H9 (cell line): Measurements from ENCODE around the gene CRNKL1. TPM values are rescaled to one million over a fixed set of nuclear protein-coding genes. Genes with fewer than 3 reads are reported as not detected.

Experiments
- DNase-seq: peaks from one replicate; pipeline ENCODE4 v3.0.0-alpha.2; 2017
- H2AFZ ChIP-seq: one replicate; pipeline ENCODE4 v1.6.1; 2013; ENCODE audit warnings: mild to moderate bottlenecking, low read length, control low read depth, moderate library complexity
- H2AK5ac ChIP-seq: 2 replicates; pipeline ENCODE4 v1.6.1; 2013; ENCODE audit warnings: low read length, control low read depth, mixed read lengths; ENCODE audit not compliant: insufficient read length
- H2BK120ac ChIP-seq: one replicate; pipeline ENCODE4 v1.6.1; 2013; ENCODE audit warnings: low read depth, mild to moderate bottlenecking, low read length, control low read depth, inconsistent platforms; ENCODE audit not compliant: poor library complexity, severe bottlenecking
- H2BK12ac ChIP-seq: 2 replicates; pipeline ENCODE4 v1.6.1; 2013; ENCODE audit warnings: low read length, control low read depth, mixed read lengths, low read depth; ENCODE audit not compliant: insufficient read length
- H2BK15ac ChIP-seq: 2 replicates; pipeline ENCODE4 v1.6.1; 2013; ENCODE audit warnings: low read depth, low read length, control low read depth
- H2BK20ac ChIP-seq: one replicate; pipeline ENCODE4 v1.6.1; 2013; ENCODE audit warnings: low read depth, mild to moderate bottlenecking, low read length, control low read depth, inconsistent platforms; ENCODE audit not compliant: poor library complexity, severe bottlenecking
- H2BK5ac ChIP-seq: 2 replicates; pipeline ENCODE4 v1.6.1; 2013; ENCODE audit warnings: low read length, control low read depth, mixed read lengths; ENCODE audit not compliant: insufficient read length
- H3K14ac ChIP-seq: 2 replicates; pipeline ENCODE4 v1.6.1; 2013; ENCODE audit warnings: low read length, control low read depth; ENCODE audit not compliant: insufficient read depth
- H3K18ac ChIP-seq: 2 replicates; pipeline ENCODE4 v1.6.1; 2013; ENCODE audit warnings: low read depth, mild to moderate bottlenecking, mixed read lengths, low read length, control low read depth; ENCODE audit not compliant: insufficient read length
- H3K23ac ChIP-seq: 2 replicates; pipeline ENCODE4 v1.6.1; 2013; ENCODE audit warnings: low read length, control low read depth, mixed read lengths, low read depth; ENCODE audit not compliant: insufficient read length
- H3K23me2 ChIP-seq: 2 replicates; pipeline ENCODE4 v1.6.1; 2013; ENCODE audit warnings: low read depth, mild to moderate bottlenecking, mixed read lengths, low read length, control low read depth; ENCODE audit not compliant: insufficient read length, poor library complexity, severe bottlenecking
- H3K27ac ChIP-seq: 2 replicates; pipeline ENCODE4 v1.5.1; 2013; ENCODE audit warnings: low read length, control low read depth, mixed read lengths, low read depth; ENCODE audit not compliant: insufficient read length
- H3K27me3 ChIP-seq: 2 replicates; pipeline ENCODE4 v1.6.1; 2013; ENCODE audit warnings: low read length, control low read depth, inconsistent platforms; ENCODE audit not compliant: insufficient read depth
- H3K4ac ChIP-seq: 2 replicates; pipeline ENCODE4 v1.6.1; 2013; ENCODE audit warnings: low read depth, mild to moderate bottlenecking, control low read depth, inconsistent platforms, low read length, moderate library complexity
- H3K4me1 ChIP-seq: 2 replicates; pipeline ENCODE4 v1.6.1; 2013; ENCODE audit warnings: low read length, control low read depth, inconsistent platforms; ENCODE audit not compliant: insufficient read depth
- H3K4me2 ChIP-seq: 2 replicates; pipeline ENCODE4 v1.6.1; 2013; ENCODE audit warnings: low read length, control low read depth, mixed read lengths; ENCODE audit not compliant: insufficient read length, insufficient read depth
- H3K56ac ChIP-seq: 2 replicates; pipeline ENCODE4 v1.6.1; 2013; ENCODE audit warnings: low read depth, mild to moderate bottlenecking, mixed read lengths, low read length, control low read depth; ENCODE audit not compliant: insufficient read length
- H3K79me1 ChIP-seq: 2 replicates; pipeline ENCODE4 v1.6.1; 2013; ENCODE audit warnings: low read depth, mild to moderate bottlenecking, moderate library complexity, low read length, control low read depth, inconsistent platforms; ENCODE audit not compliant: insufficient read depth, poor library complexity, severe bottlenecking
- H3K79me2 ChIP-seq: 2 replicates; pipeline ENCODE4 v1.6.1; 2013; ENCODE audit warnings: low read length, control low read depth, inconsistent platforms; ENCODE audit not compliant: insufficient read depth
- H3K9ac ChIP-seq: 2 replicates; pipeline ENCODE4 v1.6.1; 2013; ENCODE audit warnings: low read length, control low read depth, mixed read lengths; ENCODE audit not compliant: insufficient read length; ENCODE audit errors: extremely low read depth
- H3K9me3 ChIP-seq: one replicate; pipeline ENCODE4 v1.6.1; 2013; ENCODE audit warnings: low read depth, low read length, inconsistent platforms; ENCODE audit not compliant: control insufficient read depth
- H3T11ph ChIP-seq: one replicate; pipeline ENCODE4 v1.6.1; 2013; ENCODE audit warnings: mild to moderate bottlenecking, low read length, control low read depth, inconsistent platforms
- H4K20me1 ChIP-seq: one replicate; pipeline ENCODE4 v1.6.1; 2013; ENCODE audit not compliant: control insufficient read depth, insufficient read length, insufficient read depth
- H4K5ac ChIP-seq: 2 replicates; pipeline ENCODE4 v1.6.1; 2013; ENCODE audit warnings: low read depth, mild to moderate bottlenecking, mixed read lengths, low read length, control low read depth; ENCODE audit not compliant: insufficient read length
- H4K8ac ChIP-seq: replicated peaks from 2 replicates; pipeline ENCODE4 v1.6.1; 2013; ENCODE audit warnings: low read length, control low read depth, mixed read lengths, low read depth; ENCODE audit not compliant: insufficient read length
- H4K91ac ChIP-seq: 2 replicates; pipeline ENCODE4 v1.6.1; 2013; ENCODE audit warnings: low read depth, mild to moderate bottlenecking, moderate library complexity, mixed read lengths, low read length, control low read depth; ENCODE audit not compliant: insufficient read length
- H3K27ac Mint-ChIP-seq, 3 experiments: 2 replicates in 2 of 3; 3 replicates in 1 of 3; pipeline ENCODE4 v1.8.0; 2020 to 2021; ENCODE audit warnings: mixed read lengths in 3 of 3, mild to moderate bottlenecking in 1 of 3, moderate library complexity in 1 of 3
- H3K27me3 Mint-ChIP-seq: 2 replicates; pipeline ENCODE4 v1.8.0; 2021; ENCODE audit warnings: low read depth, mild to moderate bottlenecking, moderate library complexity, mixed read lengths
- H3K36me3 Mint-ChIP-seq, 3 experiments: 2 replicates in 2 of 3; 3 replicates in 1 of 3; pipeline ENCODE4 v1.8.0; 2020 to 2021; ENCODE audit warnings: low read depth in 3 of 3, mixed read lengths in 3 of 3; ENCODE audit not compliant: insufficient read depth in 1 of 3
- H3K4me1 Mint-ChIP-seq, 2 experiments: 2 replicates each; pipeline ENCODE4 v1.8.0; 2020; ENCODE audit warnings: mixed read lengths in 2 of 2
- H3K4me3 Mint-ChIP-seq, 2 experiments: 2 replicates in 1 of 2; 3 replicates in 1 of 2; pipeline ENCODE4 v1.8.0; 2020 to 2021; ENCODE audit warnings: mild to moderate bottlenecking in 2 of 2, mixed read lengths in 2 of 2, moderate library complexity in 1 of 2
- H3K9me3 Mint-ChIP-seq, 2 experiments: 2 replicates in 1 of 2; 3 replicates in 1 of 2; pipeline ENCODE4 v1.8.0; 2020; ENCODE audit warnings: mild to moderate bottlenecking in 2 of 2, mixed read lengths in 2 of 2, moderate library complexity in 1 of 2
- CTCF ChIP-seq: fragments of 200-600 bp; sonication (generic); conservative IDR thresholded peaks from 3 replicates; pipeline ENCODE4 v1.8.0; 2021; ENCODE audit warnings: antibody characterized with exemption, mild to moderate bottlenecking
- WGBS: extraction: QIAGEN DNeasy Blood & Tissue Kit; methylation state at CpG from one replicate; pipeline ENCODE4 v1.1.7; 2013; ENCODE audit warnings: missing lambda C conversion rate, low lambda C conversion rate, mixed read lengths; ENCODE audit not compliant: insufficient read length; ENCODE audit errors: extremely low coverage; 5-methylcytosine and 5-hydroxymethylcytosine counted together
- total RNA-seq: library from RNA; stranded (reverse); gene quantifications from 2 replicates; pipeline ENCODE4 v1.2.1, GENCODE V29; 2021

CRNKL1 gene
- total RNA-seq, 1 experiment from 2014 or later: 30.2 TPM

GRCh38 chr20:20078041-20078440 is 25.8 kb upstream of the CRNKL1 start:
- Histone ChIP-seq H2AFZ (no peak overlapping the region), H2BK12ac (no peak overlapping the region), H2BK20ac (no peak overlapping the region), H3K4me1 (peaks cover 5% of the 10 kb centered on the region; the same call in 1 of the 2 replicates), H3K23ac (no peak overlapping the region), H3K27ac (no peak overlapping the region), H3K18ac (no peak overlapping the region), H2BK15ac (no peak overlapping the region), H3T11ph (no peak overlapping the region), H3K9me3 (no peaks in the 10 kb centered on the region), H3K27me3 (no peaks in the 10 kb centered on the region; the same call in none of the 2 replicates), H3K4me2 (no peak overlapping the region), H4K20me1 (no peaks in the 10 kb centered on the region), H3K23me2 (no peaks in the 10 kb centered on the region), H4K91ac (no peak overlapping the region), H3K56ac (no peak overlapping the region), H2BK5ac (no peak overlapping the region), H3K79me2 (no peaks in the 10 kb centered on the region), H4K5ac (no peak overlapping the region), H4K8ac (no peak overlapping the region), H3K79me1 (no peaks in the 10 kb centered on the region), H3K4ac (no peak overlapping the region), H2BK120ac (no peak overlapping the region), H3K14ac (no peak overlapping the region), H2AK5ac (no peak overlapping the region), H3K9ac (no peak overlapping the region)
- TF ChIP-seq CTCF: no peak
- DNase-seq: no peak
- no CpG with 5 or more reads among the region's 4 CpGs for WGBS
- Mint-ChIP-seq H3K36me3 (no peaks in the 10 kb centered on the region), H3K27ac (peak overlapping the region in 2 of 3 experiments; percentile 4 to 10; a peak in 1 of 7 replicates), H3K4me1 (peaks cover 22 to 23% of the 10 kb centered on the region in 2 experiments), H3K9me3 (no peaks in the 10 kb centered on the region), H3K4me3 (no peak overlapping the region), H3K27me3 (peaks cover 8% of the 10 kb centered on the region)
